ENCODE measurements around the gene ABLIM3.
A peak's percentile ranks its signal among the peaks of the same experiment; 100 is the strongest.

The ABLIM3 gene

GRCh38 chr5:149133795-149134777 lies 7.2 kb upstream of the ABLIM3 start:
- peak; percentile 86 for DNase-seq (ENCODE audit: low spot score)

GRCh38 chr5:149134778-149135500 lies 6.4 kb upstream of the ABLIM3 start:
- DNase-seq (ENCODE audit: low spot score), result no peak

GRCh38 chr5:149135536-149136201 lies 5.6 kb upstream of the ABLIM3 start:
- DNase-seq (ENCODE audit: low spot score), result peak; percentile 30

- no peak for DNase-seq (ENCODE audit: low spot score)
These were observed 2.9 kb upstream of the ABLIM3 start for GRCh38 chr5:149138182-149138923.

GRCh38 chr5:149140197-149141002 lies 893 bp upstream of the ABLIM3 start:
- no peak for DNase-seq (ENCODE audit: low spot score)

- DNase-seq (ENCODE audit: low spot score), result no peak
These were observed 911 bp downstream of the ABLIM3 start for GRCh38 chr5:149141957-149142851.

GRCh38 chr5:149143470-149143869 lies 2.2 kb downstream of the ABLIM3 start:
- DNase-seq (ENCODE audit: low spot score), result peak; percentile 70

GRCh38 chr5:149144637-149145036 lies 3.3 kb downstream of the ABLIM3 start:
- no peak for DNase-seq (ENCODE audit: low spot score)

GRCh38 chr5:149145138-149145537 lies 3.8 kb downstream of the ABLIM3 start:
- no peak for DNase-seq (ENCODE audit: low spot score)

GRCh38 chr5:149147676-149148075 lies 6.4 kb downstream of the ABLIM3 start:
- DNase-seq (ENCODE audit: low spot score), result no peak

GRCh38 chr5:149149942-149150341 lies 8.6 kb downstream of the ABLIM3 start:
- DNase-seq (ENCODE audit: low spot score), result no peak

GRCh38 chr5:149150457-149150856 lies 9.2 kb downstream of the ABLIM3 start:
- no peak for DNase-seq (ENCODE audit: low spot score)

- no peak for DNase-seq (ENCODE audit: low spot score)
These were observed 10.4 kb downstream of the ABLIM3 start for GRCh38 chr5:149151717-149152116.

- peak; percentile 34 for DNase-seq (ENCODE audit: low spot score)
These were observed 11.0 kb downstream of the ABLIM3 start for GRCh38 chr5:149152317-149152746.

- no peak for DNase-seq (ENCODE audit: low spot score)
These were observed 12.0 kb downstream of the ABLIM3 start for GRCh38 chr5:149153193-149153750.

- DNase-seq (ENCODE audit: low spot score), result peak; percentile 55
These were observed 12.7 kb downstream of the ABLIM3 start for GRCh38 chr5:149153751-149154610.

- DNase-seq (ENCODE audit: low spot score), result no peak
These were observed 13.4 kb downstream of the ABLIM3 start for GRCh38 chr5:149154650-149155049.

- DNase-seq (ENCODE audit: low spot score), result no peak
These were observed 15.3 kb downstream of the ABLIM3 start for GRCh38 chr5:149156435-149157083.

Data from GM03348 (cell line).